HS-5 (cell line): ENCODE results near the gene BOD1L2.

Experiments used
- DNase-seq: peaks from one replicate; pipeline ENCODE4 v3.0.0-alpha.2; 2012; ENCODE audit warnings: low read depth

BOD1L2 gene

DNA sequence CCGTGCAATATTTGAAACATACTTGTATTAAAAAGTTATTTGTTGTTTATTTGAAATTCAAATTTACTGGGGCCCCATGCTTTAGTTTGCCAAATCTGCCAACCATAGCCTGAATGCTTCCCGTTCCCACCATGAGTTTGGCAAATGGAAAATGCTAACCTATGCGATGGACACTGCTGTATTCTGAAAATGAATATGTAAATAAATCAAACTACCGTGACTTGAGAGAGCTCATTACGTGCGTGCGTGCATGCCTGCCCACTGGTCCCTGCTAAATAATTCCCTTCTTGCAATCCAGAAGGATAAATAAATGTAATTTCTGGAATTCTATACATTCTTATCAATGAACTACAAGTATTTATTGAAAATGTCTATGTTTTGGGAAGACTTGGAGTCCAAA lies 3.2 kb downstream of the BOD1L2 start:
- DNase-seq = no peak

GRCh38 chr18:57150828-57151227 lies 3.9 kb downstream of the BOD1L2 start:
- no peak for DNase-seq

- no peak for DNase-seq
These were observed 7.4 kb downstream of the BOD1L2 start for GRCh38 chr18:57154191-57154830.

DNA sequence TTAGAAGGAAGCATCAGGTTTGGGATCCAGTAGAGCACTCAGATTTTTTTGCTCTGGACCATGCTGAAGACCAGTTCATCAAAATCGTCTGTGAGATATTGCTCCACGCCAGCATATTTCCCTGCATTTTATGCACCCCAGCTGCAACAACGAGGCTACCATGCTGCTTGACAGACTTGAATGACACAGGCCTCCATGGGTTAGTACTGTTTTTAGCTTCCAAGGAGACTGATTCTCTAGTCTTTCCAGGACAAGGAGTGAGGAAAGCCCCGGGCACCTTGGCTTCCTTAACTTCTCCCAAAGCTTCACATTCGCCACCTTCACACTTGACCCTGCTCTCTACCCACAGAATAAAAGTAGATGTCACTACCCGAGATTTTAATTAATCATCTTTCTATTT lies 17.5 kb downstream of the BOD1L2 start:
- no peak for DNase-seq

- DNase-seq = no peak
These were observed 20.9 kb downstream of the BOD1L2 start for GRCh38 chr18:57167617-57168308.

DNA sequence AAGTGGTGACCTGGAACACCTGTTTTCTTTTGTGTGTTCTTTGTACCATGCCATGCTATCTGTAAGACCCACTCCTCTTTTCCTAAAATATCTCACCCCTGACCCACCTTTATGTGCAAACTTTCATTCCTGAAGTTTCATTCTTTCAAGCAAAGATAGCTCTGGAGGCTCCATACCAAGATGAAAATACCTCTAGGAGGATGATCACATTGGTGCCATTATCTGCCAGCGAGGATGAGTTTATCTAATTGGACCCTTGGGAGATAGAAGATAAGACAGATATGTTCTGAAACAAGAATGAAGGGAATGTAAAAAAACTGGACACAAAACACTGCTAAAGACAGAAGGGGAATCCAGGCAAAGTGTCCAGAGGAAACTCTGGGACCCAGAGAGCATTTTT lies 24.1 kb downstream of the BOD1L2 start:
- no peak for DNase-seq

GRCh38 chr18:57175532-57175931 lies 28.6 kb downstream of the BOD1L2 start:
- no peak for DNase-seq

DNA sequence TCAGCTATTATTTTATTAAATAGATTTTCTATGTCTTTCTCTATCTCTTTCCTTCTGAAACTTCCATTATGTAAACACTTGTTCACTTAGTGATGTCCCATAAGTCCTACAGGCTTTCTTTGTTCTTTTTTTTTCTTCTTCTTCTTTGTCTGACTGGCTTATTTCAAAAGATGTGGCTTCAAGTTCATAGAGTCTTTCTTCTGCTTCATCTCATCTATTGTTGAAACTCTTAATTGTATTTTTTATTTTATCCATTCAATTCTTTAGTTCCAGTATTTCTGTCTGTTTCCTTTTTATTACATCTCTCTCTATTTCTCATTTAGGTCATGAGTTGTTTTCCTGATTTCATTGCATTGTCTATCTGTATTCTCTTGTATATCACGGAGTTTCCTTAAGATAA lies 38.5 kb downstream of the BOD1L2 start:
- DNase-seq = no peak

DNA sequence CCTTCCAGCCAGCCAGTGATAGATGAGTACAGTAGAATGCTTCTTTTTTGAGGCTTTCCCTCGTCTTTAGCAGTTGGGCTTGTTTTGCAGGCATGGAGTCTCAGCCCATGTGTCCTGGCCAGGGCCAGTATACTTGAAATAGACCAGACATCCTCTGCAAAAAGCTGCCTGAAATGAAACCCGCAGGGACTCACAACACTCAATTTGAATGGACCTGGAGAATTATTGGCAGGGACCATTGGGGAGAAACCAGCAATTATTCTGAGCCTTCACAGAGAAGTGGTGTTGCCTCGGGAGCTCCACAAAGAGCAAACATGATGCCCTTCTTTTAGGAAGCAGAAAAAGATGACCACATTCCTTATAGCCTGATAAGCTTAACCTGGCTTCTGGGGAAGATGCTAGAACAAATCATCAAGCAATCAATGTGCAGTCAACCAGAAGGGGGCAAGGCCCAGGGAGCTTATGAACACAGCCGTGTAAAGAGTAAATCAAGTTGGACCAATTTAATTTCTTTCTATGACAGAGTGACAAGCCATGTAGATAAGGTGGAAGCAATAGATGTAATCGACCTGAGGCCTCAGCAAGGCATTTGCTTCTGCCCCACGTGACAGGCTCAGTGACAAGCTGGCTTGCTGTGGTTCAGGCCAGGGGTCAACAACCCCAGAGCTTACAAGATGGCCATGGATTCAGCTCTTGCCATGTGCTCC lies 42.1 kb downstream of the BOD1L2 start:
- no peak for DNase-seq

DNA sequence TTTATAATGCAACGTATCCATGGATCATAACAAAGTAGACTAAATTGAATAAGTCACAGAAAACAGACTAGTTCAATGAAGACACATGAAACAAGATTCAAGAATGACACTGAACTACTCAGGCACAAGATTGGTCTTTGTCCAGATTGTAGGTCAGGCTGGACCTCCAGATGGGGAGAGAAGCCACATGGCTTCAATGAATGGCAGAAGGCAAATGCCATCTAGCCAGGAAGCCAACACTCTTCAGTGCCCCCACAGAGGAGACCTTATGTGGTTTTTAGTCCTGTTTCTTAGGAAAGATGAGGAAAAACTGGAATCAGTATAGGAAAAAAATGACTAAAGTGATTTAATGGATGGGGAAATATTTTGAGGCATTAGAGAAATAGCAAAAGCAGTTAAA lies 43.1 kb downstream of the BOD1L2 start:
- no peak for DNase-seq

- DNase-seq = no peak
These were observed 47.2 kb downstream of the BOD1L2 start for GRCh38 chr18:57194070-57194469.

GRCh38 chr18:57194622-57195021 lies 47.7 kb downstream of the BOD1L2 start:
- no peak for DNase-seq

GRCh38 chr18:57195341-57195740 lies 48.5 kb downstream of the BOD1L2 start:
- DNase-seq = no peak

GRCh38 chr18:57197261-57197660 lies 50.4 kb downstream of the BOD1L2 start:
- DNase-seq = no peak

DNA sequence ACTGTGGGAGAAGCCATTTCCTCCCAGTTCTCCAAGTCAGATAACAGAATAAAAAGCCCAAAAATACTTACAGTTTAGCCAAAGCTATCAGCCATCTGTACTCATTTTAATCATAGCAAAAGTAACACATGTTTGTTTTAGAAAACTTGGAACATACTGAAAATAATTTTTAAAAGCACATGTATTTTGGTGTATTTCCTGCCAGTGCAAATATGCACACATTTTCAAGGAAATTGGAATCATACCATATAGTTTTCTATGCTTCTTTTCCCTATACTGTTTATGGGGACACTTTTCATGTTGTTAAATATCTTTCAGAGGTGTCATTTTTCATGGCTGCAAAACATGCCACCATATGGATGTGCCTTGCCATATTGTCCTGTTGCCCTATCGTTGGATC lies 51.2 kb downstream of the BOD1L2 start:
- DNase-seq = no peak
